MM.1S (cell line): ENCODE measurements around the gene AEBP1.

Source experiments
- DNase-seq: peaks from one replicate; pipeline ENCODE4 v3.0.0-alpha.2; 2015
- H2AFZ ChIP-seq: fragments of 300-600 bp; sonication (generic); 2 replicates; pipeline ENCODE4 v1.6.0; 2016; ENCODE audit warnings: antibody characterized with exemption, low read length
- H3F3A ChIP-seq: fragments of 300-600 bp; sonication (generic); 2 replicates; pipeline ENCODE4 v1.6.1; 2016; ENCODE audit warnings: mild to moderate bottlenecking, antibody characterized with exemption, low read length, moderate library complexity, mixed read lengths; ENCODE audit not compliant: insufficient read depth
- H3K27ac ChIP-seq: fragments of 300-600 bp; sonication (generic); 2 replicates; pipeline ENCODE4 v1.5.1; 2016; ENCODE audit warnings: mild to moderate bottlenecking, low read length
- H3K27me3 ChIP-seq: fragments of 300-600 bp; sonication (generic); replicated peaks from 2 replicates; pipeline ENCODE4 v1.6.0; 2016; ENCODE audit warnings: low read length; ENCODE audit not compliant: insufficient read depth
- H3K36me3 ChIP-seq: fragments of 300-600 bp; sonication (generic); replicated peaks from 2 replicates; pipeline ENCODE4 v1.6.1; 2016; ENCODE audit warnings: mild to moderate bottlenecking, low read length, mixed read lengths; ENCODE audit not compliant: insufficient read depth
- H3K4me1 ChIP-seq: fragments of 300-600 bp; sonication (generic); 2 replicates; pipeline ENCODE4 v1.6.1; 2016; ENCODE audit warnings: low read length, mixed read lengths
- H3K4me2 ChIP-seq: fragments of 300-600 bp; sonication (generic); 2 replicates; pipeline ENCODE4 v1.6.0; 2016; ENCODE audit warnings: low read depth, low read length
- H3K4me3 ChIP-seq: fragments of 300-600 bp; sonication (generic); 2 replicates; pipeline ENCODE4 v1.5.1; 2016; ENCODE audit warnings: low read length, mixed read lengths
- H3K79me2 ChIP-seq: fragments of 300-600 bp; sonication (generic); 2 replicates; pipeline ENCODE4 v1.6.1; 2016; ENCODE audit warnings: mixed run types, low read length, mixed read lengths
- H3K9ac ChIP-seq: fragments of 300-600 bp; sonication (generic); 2 replicates; pipeline ENCODE4 v1.6.1; 2016; ENCODE audit warnings: low read length, mixed read lengths
- H3K9me2 ChIP-seq: fragments of 300-600 bp; sonication (generic); replicated peaks from 2 replicates; pipeline ENCODE4 v1.6.1; 2016; ENCODE audit warnings: mild to moderate bottlenecking, low read length, mixed read lengths; ENCODE audit not compliant: insufficient read depth
- H3K9me3 ChIP-seq: fragments of 300-600 bp; sonication (generic); replicated peaks from 2 replicates; pipeline ENCODE4 v1.6.1; 2016; ENCODE audit warnings: mild to moderate bottlenecking, low read length, mixed read lengths; ENCODE audit not compliant: insufficient read depth
- H4K20me1 ChIP-seq: fragments of 300-600 bp; sonication (generic); 2 replicates; pipeline ENCODE4 v1.6.1; 2016; ENCODE audit warnings: mild to moderate bottlenecking, low read length, moderate library complexity, mixed read lengths; ENCODE audit not compliant: insufficient read depth
- CTCF ChIP-seq: fragments of 300-600 bp; sonication (generic); IDR thresholded peaks from 2 replicates; pipeline ENCODE4 v1.5.1; 2016; ENCODE audit warnings: antibody characterized with exemption, low read length, mixed read lengths
- EZH2 ChIP-seq: fragments of 300-600 bp; sonication (generic); optimal IDR thresholded peaks from 2 replicates; pipeline ENCODE3; 2017; ENCODE audit warnings: low read depth, mild to moderate bottlenecking, antibody characterized with exemption, low read length, mixed read lengths
- EZH2phosphoT487 ChIP-seq: fragments of 300-600 bp; sonication (generic); IDR thresholded peaks from 2 replicates; pipeline ENCODE4 v1.6.1; 2018; ENCODE audit warnings: antibody characterized with exemption, low read length

Gene AEBP1

DNA sequence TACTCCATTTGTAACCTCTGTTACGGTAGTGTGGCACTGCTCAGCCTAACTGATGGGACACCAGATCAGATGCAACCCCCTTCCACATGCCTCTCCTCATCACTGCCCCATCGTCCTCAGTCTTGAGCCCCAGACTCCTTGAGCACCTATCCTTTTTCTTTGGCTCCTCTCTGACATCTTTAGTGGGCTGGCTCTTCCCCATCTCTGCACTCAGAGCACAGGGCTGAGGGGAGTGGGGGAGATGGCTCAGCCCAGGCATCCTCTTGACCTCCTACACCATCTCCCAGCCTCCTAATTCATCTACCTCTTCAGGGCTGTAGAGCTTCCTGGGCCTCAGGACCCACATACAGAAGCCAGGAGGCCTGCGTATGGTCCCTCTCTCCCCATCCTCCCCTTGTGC lies 20.3 kb upstream of the AEBP1 start:
- Histone ChIP-seq H3K9me2 (no peaks in the 10 kb centered on the region), H3K36me3 (no peaks in the 10 kb centered on the region), H3K79me2 (peaks cover 9% of the 10 kb centered on the region; the same call in 1 of the 2 replicates), H3K9ac (no peak overlapping the region), H3F3A (peaks cover 9% of the 10 kb centered on the region), H3K27ac (no peak overlapping the region), H3K4me3 (no peak overlapping the region), H4K20me1 (no peaks in the 10 kb centered on the region), H3K4me1 (no peaks in the 10 kb centered on the region), H3K4me2 (no peak overlapping the region), H3K9me3 (no peaks in the 10 kb centered on the region), H2AFZ (no peak overlapping the region), H3K27me3 (0 out of 2 replicates have a peak, but pooled peaks cover 4% of the 10 kb centered on the region)
- TF ChIP-seq CTCF (no peak), EZH2 (no peak), EZH2phosphoT487 (no peak)
- no peak for DNase-seq

GRCh38 chr7:44084701-44085100 lies 19.4 kb upstream of the AEBP1 start:
- Histone ChIP-seq H2AFZ (no peak overlapping the region), H3K4me3 (no peak overlapping the region), H3K4me1 (no peaks in the 10 kb centered on the region), H3K36me3 (no peaks in the 10 kb centered on the region), H3K27ac (no peak overlapping the region), H3K27me3 (0 out of 2 replicates have a peak, but pooled peaks cover 4% of the 10 kb centered on the region), H3K79me2 (peaks cover 9% of the 10 kb centered on the region; the same call in 1 of the 2 replicates), H3K9ac (no peak overlapping the region), H4K20me1 (no peaks in the 10 kb centered on the region), H3K4me2 (no peak overlapping the region), H3F3A (peaks cover 9% of the 10 kb centered on the region), H3K9me2 (no peaks in the 10 kb centered on the region), H3K9me3 (no peaks in the 10 kb centered on the region)
- TF ChIP-seq EZH2 (no peak), CTCF (no peak), EZH2phosphoT487 (no peak)
- no peak for DNase-seq

- H3K9me2 ChIP-seq = no peaks in the 10 kb centered on the region
- H3K4me2 ChIP-seq = no peak overlapping the region
- peaks cover 9% of the 10 kb centered on the region; the same call in 1 of the 2 replicates for H3K79me2 ChIP-seq
- 0 out of 2 replicates have a peak, but pooled peaks cover 4% of the 10 kb centered on the region for H3K27me3 ChIP-seq
- no peaks in the 10 kb centered on the region for H3K9me3 ChIP-seq
- no peaks in the 10 kb centered on the region for H3K4me1 ChIP-seq
- H2AFZ ChIP-seq = no peak overlapping the region
- no peaks in the 10 kb centered on the region for H3K36me3 ChIP-seq
- no peak for DNase-seq
- H4K20me1 ChIP-seq = no peaks in the 10 kb centered on the region
- H3F3A ChIP-seq = peaks cover 9% of the 10 kb centered on the region
- no peak overlapping the region for H3K27ac ChIP-seq
- TF ChIP-seq CTCF = peak; percentile 28; the same call in 1 of the 2 replicates
- TF ChIP-seq EZH2phosphoT487 = no peak
- H3K9ac ChIP-seq = no peak overlapping the region
- H3K4me3 ChIP-seq = no peak overlapping the region
Measured at GRCh38 chr7:44085546-44085945, 18.6 kb upstream of the AEBP1 start.
